PFSK-1 (cell line): ENCODE measurements around the gene CD72.

Experiments
- FOXP2 ChIP-seq: optimal IDR thresholded peaks from 2 replicates; pipeline ENCODE3; 2011; ENCODE audit warnings: borderline replicate concordance, control low read depth, inconsistent platforms; ENCODE audit not compliant: insufficient read depth; ENCODE audit errors: extremely low read length, extremely low read depth
- POLR2AphosphoS5 ChIP-seq: IDR thresholded peaks from 2 replicates; pipeline ENCODE4 v1.6.1; 2012; ENCODE audit warnings: low read depth, mild to moderate bottlenecking, control low read depth, low read length, moderate library complexity
- SIN3A ChIP-seq: IDR thresholded peaks from 2 replicates; pipeline ENCODE4 v1.6.1; 2012; ENCODE audit warnings: mild to moderate bottlenecking, low read length, moderate library complexity, borderline replicate concordance; ENCODE audit not compliant: insufficient read depth
- TAF1 ChIP-seq: IDR thresholded peaks from 2 replicates; pipeline ENCODE4 v1.6.1; 2012; ENCODE audit warnings: low read length, control low read depth, borderline replicate concordance; ENCODE audit not compliant: insufficient read depth
- TF ChIP-seq, protein P1 (sequence below), 2 experiments: IDR thresholded peaks; 2 replicates each; pipeline versions ENCODE4 v1.6.1 to v1.8.0; 2011 to 2012; ENCODE audit warnings: low read depth in 2 of 2, low read length in 2 of 2, control low read depth in 1 of 2, inconsistent platforms in 1 of 2, mild to moderate bottlenecking in 1 of 2, moderate library complexity in 1 of 2; ENCODE audit not compliant: insufficient read depth in 1 of 2

DNA sequence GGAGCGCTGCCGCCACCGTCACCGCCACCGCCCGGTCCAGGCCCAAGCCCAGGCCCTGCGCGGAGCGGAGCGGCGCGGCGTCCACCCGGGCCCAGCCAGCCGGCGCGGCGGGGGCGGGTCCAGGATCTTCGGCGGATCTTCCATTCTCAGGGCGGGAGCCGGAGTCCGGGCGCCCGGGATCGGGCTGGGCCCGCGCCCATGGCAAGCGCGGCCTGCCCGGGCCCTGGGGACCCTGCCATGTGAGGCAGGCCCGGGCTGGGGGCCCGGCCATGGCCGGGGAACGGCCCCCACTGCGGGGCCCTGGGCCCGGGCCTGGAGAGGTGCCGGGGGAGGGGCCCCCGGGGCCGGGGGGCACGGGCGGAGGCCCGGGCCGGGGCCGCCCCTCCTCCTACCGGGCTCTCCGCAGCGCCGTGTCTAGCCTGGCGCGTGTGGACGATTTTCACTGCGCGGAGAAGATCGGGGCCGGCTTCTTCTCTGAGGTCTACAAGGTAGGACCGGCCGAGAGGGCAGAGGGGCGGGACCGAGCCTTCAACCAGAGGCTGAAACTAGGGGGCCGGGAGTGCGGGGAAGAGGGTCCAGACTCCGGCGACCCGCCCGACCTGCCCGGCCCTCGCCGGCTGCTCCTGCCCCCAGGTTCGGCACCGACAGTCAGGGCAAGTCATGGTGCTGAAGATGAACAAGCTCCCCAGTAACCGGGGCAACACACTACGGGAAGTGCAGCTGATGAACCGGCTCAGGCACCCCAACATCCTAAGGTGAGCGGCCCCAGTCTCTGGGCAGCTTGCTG lies 12.7 kb downstream of the CD72 start:
- TF ChIP-seq POLR2AphosphoS5: no peak
- TF ChIP-seq TAF1: no peak
- TF ChIP-seq, protein P1, sequence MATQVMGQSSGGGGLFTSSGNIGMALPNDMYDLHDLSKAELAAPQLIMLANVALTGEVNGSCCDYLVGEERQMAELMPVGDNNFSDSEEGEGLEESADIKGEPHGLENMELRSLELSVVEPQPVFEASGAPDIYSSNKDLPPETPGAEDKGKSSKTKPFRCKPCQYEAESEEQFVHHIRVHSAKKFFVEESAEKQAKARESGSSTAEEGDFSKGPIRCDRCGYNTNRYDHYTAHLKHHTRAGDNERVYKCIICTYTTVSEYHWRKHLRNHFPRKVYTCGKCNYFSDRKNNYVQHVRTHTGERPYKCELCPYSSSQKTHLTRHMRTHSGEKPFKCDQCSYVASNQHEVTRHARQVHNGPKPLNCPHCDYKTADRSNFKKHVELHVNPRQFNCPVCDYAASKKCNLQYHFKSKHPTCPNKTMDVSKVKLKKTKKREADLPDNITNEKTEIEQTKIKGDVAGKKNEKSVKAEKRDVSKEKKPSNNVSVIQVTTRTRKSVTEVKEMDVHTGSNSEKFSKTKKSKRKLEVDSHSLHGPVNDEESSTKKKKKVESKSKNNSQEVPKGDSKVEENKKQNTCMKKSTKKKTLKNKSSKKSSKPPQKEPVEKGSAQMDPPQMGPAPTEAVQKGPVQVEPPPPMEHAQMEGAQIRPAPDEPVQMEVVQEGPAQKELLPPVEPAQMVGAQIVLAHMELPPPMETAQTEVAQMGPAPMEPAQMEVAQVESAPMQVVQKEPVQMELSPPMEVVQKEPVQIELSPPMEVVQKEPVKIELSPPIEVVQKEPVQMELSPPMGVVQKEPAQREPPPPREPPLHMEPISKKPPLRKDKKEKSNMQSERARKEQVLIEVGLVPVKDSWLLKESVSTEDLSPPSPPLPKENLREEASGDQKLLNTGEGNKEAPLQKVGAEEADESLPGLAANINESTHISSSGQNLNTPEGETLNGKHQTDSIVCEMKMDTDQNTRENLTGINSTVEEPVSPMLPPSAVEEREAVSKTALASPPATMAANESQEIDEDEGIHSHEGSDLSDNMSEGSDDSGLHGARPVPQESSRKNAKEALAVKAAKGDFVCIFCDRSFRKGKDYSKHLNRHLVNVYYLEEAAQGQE (IDR thresholded peaks at IDR 0.05; ENCODE audit: insufficient read depth in 1 of 2, low read depth in 2 of 2, low read length in 2 of 2): no peak
- no peak for TF ChIP-seq SIN3A
- no peak for TF ChIP-seq FOXP2
